ENCODE data around the gene SLC46A3.
"Not testable (repeated sequence)": the region's sequence is repeated elsewhere in the genome, so short reads cannot be mapped to it uniquely, and the experiment has no call there.

Gene SLC46A3

DNA sequence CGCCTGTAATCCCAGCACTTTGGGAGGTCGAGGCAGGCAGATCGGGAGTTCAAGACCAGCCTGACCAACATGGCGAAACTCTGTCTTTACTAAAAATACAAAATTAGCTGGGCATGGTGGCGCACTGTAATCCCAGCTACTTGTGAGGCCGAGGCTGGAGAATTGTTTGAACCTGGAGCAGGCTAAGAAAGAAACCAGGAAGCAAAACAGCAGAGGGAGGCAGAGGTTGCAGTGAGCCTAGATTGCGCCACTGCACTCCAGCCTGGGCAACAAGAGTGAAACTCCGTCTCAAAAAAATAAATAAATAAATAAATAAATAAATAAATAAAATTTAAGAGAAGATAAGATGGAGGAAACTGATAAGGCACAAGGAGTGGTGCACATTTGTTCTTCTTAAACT is 35.6 kb downstream of the SLC46A3 start:
- not testable (repeated sequence) for DNase-seq (ENCODE audit: low spot score)

DNA sequence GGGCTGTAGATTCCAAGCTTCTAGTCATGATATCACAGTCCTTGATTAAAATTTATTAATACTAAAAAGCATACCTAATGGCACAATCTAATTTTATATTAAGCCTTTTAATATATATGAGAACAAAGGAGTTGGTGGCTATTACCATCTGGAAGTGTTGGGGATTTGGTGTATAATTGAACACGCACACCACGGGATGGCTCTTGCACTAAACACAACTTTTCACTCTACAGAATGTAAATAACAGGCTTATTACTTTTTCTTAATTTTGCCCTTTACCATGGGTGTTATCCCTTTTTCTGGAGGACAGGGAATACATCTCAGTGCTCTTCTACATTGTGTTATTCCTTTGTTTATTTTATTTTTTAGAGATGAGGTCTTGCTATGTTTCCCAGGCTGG is 38.2 kb downstream of the SLC46A3 start:
- no peak for DNase-seq (ENCODE audit: low spot score)

DNA sequence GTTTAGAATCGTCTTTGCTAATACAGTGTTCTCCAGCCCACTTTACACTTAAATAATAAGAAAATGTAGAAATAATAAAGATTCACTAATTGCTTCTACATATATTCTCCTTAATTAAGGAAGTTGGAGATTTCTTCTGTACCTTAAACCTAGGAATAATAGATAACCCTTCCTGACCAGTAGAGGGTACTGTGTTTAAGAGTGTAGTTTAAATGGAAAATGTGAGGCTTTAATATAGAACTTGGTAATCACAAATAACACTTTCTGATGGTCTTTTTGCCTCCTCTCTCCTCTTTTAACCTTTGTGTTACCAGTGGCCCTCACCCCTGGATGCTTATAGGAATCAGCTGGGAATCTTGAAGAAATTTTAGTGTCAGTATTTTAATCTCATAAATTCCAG is 39.1 kb downstream of the SLC46A3 start:
- peak; percentile 20 for DNase-seq (ENCODE audit: low spot score)

DNA sequence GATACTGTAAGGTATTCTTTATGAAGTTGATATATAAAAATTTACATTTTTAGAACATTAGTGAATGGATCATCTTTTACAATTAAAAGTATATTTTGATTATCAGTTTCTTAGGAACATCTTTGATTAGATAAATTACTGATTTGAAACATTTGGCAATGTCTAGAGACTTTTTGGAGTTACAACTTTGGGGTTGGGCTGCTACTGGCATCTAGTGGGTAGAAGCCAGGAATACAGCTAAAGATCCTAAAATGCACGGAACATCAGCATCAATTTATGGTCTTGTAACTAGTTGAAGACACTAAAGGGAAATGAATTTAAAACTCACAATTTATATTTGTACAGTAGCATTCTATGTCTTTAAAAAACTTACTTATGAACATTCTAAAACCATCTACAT is 40.0 kb downstream of the SLC46A3 start:
- DNase-seq (ENCODE audit: low spot score): no peak

DNA sequence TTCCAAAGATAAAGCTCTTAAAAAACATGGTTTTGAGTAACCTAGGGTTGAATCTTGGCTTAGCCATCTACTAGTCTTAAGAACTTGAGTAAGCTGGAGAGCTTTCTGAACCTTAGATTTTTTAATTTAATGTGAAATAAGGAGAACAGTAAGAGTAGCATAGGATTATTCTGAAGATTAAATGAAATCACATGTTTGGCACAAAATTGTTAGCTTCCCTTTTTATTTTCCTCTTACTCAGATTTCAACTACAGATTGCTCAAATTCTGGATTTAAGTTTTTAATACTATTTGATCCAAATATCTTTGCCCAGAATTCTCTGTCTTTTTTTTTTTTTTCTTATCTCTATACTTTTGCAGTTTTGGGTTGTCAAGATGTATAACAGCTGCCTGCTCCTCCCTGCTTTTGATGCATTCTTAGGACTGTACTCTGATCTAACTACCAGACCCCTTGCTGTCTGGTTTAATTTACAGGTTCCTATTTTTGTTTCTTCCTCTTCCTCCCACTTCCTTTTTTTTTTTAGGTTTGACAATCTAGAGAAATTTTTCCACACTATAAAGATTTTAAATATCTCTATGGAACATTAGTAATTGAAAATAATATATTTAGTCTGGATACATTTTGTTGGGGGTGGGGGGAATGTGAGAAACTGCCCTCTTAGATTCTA is 47.5 kb downstream of the SLC46A3 start:
- DNase-seq (ENCODE audit: low spot score): no peak

DNA sequence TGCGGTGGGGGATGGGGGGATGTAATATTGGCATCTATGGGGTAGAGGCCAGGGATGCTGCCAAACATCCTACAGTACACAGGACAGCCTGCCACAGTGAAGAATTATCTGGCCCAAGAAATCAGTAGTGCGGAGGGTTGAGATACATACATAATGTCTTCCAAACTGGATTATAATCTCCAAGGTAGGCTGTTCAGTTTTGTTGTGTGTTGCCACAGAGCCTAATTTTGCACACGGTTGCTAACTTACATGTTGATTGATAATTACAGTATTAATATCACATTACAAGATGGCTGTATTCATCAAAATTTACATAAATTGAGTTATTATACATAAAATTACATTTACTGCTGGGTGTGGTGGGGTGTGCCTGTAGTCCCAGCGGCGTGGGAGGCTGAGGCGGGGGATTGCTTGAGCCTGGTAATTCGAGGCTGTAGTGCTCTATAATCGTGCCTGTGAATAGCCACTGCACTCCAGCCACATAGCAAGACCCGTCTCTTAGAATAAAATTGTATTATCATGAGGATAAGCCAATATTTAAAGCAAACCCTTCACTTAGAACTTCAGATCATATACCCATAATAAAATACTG is 51.8 kb downstream of the SLC46A3 start:
- DNase-seq (ENCODE audit: low spot score): no peak

DNA sequence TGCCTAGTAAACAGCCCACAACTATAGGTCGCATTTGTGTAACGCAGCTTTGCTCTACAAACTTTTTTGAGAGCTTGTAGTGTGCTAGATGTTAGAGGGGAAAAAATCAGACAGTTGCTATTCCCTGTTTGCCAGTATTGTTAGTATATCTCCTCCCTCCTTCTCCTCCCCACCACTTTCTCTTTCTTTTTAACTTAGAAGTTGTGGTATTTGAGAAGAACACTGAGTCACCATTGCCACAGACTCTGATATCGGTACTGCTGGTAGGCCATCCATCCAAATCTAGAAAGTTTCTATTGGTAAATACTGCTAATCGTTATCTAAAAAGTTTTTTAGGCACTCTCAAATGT is 59.2 kb downstream of the SLC46A3 start:
- peak; percentile 41 for DNase-seq (ENCODE audit: low spot score)

DNA sequence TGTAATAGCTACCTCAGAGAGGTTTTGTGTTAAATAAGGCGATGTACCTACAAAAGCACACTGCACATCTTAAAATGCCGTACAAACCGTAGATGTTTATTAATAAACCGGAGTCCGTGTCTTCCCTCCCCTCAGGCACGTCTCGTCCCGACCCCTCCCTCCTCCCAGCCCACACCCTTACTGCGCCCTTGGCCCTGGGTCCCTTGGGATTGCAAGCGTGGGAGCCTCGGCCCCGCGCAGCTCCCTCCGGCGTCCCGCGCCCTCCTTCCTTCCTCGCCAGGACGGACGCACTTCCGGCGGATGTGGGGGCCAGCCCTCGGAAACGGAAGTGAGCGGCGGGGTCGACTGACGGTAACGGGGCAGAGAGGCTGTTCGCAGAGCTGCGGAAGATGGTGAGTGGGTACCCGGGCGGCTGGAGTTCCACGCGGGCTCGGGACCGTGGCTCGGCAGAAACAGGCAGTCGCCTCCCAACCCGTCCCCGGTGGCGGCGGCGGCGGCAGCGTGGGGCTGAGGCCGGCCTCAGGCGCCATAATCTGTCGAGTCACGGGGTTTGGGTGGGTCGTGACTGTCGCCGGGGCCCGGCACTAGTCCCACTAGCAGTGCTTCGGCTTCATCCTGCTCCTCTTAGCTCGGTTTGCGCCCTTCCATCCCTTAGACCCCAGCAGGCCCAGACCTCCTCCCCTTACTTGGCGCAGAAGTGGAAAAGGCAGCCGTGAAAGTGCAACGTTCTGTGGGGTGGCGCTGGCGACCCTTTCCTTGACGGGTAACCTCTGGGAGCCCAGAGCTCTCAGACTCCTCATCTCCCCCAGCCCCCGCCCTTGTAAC is 59.8 kb downstream of the SLC46A3 start, which contains the start of gene POMP:
Gene POMP (plus strand): TSS at position 335 of the 825 bp plus-strand sequence. CDS start 55 bp downstream, at position 390.
- peak; percentile 87 for DNase-seq (ENCODE audit: low spot score)

DNA sequence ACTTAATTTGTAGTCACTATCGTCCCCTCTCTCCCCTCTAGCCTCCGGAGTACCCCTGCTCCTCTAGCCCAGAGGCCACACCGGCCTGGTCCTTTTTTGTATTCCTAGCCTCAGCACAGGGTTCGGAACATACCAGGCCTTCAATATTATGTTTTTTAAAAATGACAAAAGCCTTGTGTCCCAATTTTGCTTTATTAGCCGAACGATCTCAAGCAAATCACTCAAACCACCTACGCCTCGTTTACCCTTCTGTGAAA is 60.3 kb downstream of the SLC46A3 start:
- DNase-seq (ENCODE audit: low spot score): no peak

DNA sequence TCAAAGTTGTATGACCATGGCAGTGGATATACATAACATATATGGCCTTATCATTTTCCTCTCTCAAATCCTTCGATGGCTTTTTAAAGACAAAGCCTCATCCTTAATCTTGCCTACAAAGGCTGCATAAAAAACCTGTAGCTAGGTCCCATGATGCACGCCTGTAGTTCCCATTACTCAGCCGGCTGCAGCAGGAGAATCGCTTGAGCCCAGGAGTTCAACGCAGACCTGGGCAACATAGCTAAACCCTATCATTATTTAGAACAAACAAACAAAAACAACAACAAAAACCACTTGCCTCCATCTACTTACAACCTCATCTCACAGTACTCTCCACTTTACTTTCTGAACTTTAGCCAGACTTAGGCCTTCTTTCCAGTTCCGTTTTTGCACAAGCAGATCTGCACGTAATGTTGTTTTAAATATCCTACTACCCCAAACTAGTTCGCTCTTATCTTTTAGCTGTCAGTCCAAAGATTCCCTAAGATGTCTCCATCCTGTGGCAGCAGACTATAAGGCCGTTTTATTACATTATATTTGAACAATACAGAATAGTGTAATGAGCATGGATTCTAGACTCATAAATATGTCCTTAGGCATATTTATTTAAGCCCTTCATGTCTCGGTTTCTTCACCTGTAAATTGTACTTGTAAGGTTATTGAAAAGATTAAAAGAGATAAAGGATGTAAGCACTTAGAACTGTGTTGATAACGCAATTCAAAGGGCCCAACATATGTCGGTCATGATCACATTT is 60.8 kb downstream of the SLC46A3 start:
- peak; percentile 17 for DNase-seq (ENCODE audit: low spot score)

DNA sequence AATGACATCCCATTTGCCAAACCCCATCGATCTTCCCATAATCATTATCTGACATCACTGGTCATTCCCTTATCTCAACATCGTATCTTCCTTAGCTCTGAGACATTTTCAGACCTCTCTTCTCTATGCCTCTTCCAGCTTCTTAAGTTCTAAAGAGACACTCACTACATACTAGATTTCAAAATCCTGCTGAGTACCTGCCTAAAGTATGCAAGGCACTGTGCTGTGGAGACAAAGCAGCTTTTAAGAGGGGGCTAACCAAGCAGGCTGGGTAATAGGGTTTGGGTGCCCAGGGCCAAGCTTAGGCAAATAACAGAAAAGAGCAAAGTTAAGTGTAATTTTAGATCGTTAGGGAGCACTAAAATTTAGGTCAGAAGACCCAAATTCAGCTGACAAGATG is 63.2 kb downstream of the SLC46A3 start:
- peak; percentile 22 for DNase-seq (ENCODE audit: low spot score)

DNA sequence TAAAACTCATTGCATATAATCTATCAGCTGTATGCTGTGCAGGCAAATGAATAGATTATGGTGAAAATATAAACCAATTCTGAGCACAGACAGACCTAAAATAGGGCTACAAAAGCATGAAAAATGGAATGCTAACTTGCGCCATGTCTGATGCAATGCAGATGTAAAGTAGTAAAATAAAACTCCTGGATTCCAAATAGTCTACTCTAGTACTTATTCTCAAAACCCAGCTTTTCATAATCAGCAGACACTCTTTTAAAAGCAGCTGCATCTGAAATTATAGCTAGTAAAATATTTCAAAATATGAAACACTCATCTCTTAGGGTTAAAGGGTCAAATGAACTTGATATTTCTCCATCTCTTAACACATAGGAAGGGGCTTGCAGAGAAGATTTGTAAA is 64.5 kb downstream of the SLC46A3 start:
- no peak for DNase-seq (ENCODE audit: low spot score)

DNA sequence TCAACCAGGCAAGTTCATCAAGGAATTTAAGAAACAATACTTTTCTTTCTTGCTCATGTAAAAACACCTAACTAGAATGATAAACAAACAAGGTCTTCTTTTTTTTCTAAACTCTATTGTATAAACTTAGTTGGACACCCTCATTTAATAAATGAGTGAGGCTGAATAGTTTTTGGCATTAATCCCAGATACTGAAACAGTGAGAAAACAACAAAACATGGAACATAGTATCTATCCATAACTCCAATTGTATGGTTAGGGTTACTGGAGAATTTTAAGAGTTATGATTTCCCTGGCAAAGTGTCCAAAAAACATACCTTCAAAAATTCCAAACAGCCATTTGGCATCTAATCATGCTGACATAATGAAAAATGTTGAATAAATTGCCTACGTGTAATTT is 65.7 kb downstream of the SLC46A3 start:
- no peak for DNase-seq (ENCODE audit: low spot score)

DNA sequence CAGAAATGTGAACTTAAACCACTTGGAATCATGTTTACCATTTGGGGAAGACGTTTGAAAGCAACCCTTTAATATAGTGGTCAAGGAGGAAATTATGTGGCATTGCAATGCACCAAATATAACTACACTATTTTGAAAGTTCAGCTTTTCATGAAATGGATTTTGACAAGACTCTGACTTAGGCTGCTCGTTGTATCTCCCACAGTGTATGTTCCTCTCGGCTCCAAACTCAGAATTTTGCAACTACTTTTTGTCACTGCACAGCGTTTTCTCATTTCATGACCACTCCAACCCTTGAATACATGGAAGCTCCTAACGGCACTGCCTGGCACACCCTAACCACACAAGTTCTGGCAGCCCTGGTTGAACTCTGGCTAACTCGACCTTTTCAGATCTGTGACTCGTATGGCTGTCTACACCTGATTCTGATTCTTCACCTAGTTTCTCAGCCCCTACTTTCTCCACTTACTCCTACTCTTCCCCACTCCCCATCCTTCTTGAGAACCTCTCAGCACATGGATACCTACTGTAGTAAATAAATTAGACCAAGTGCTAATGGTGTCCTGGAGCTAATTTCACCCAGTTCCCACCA is 66.9 kb downstream of the SLC46A3 start:
- no peak for DNase-seq (ENCODE audit: low spot score)

DNA sequence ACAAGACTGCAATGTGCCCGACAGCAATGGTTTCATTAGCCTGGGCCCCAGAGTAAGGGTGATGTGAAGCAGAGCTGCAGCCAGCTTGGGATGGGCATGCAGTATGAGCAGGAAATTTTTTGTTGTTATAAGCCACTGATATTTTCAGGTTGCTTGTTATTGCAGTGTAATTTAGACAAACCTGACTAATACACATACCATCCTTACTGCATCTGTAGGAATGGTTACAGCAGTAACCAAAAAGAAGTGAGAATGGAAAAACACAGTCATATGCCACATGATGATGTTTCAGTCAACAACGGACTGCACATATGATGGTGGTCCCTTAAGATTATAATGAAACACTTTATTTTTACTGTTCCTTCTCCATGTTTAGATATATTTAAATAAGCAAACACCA is 68.5 kb downstream of the SLC46A3 start:
- DNase-seq (ENCODE audit: low spot score): peak; percentile 23
